Fibroblast of mammary gland (primary cell): ENCODE measurements around the gene NHLH1.

Experiments used
- DNase-seq: peaks from one replicate; pipeline ENCODE4 v3.0.0-alpha.2; 2010; ENCODE audit warnings: low read depth
- H3K4me3 ChIP-seq: 2 replicates; pipeline ENCODE4 v1.5.1; 2011; ENCODE audit warnings: low read depth, mild to moderate bottlenecking, low read length, moderate library complexity; ENCODE audit not compliant: control insufficient read depth
- TF ChIP-seq, protein P1 (sequence below): conservative IDR thresholded peaks from 2 replicates; pipeline ENCODE4 v1.5.1; 2011; ENCODE audit warnings: low read depth, low read length, inconsistent platforms; ENCODE audit not compliant: control insufficient read depth, insufficient read depth

NHLH1 gene

GRCh38 chr1:160414881-160415280 is 48.0 kb downstream of the NHLH1 start:
- no peak overlapping the region for H3K4me3 ChIP-seq
- TF ChIP-seq, protein P1, sequence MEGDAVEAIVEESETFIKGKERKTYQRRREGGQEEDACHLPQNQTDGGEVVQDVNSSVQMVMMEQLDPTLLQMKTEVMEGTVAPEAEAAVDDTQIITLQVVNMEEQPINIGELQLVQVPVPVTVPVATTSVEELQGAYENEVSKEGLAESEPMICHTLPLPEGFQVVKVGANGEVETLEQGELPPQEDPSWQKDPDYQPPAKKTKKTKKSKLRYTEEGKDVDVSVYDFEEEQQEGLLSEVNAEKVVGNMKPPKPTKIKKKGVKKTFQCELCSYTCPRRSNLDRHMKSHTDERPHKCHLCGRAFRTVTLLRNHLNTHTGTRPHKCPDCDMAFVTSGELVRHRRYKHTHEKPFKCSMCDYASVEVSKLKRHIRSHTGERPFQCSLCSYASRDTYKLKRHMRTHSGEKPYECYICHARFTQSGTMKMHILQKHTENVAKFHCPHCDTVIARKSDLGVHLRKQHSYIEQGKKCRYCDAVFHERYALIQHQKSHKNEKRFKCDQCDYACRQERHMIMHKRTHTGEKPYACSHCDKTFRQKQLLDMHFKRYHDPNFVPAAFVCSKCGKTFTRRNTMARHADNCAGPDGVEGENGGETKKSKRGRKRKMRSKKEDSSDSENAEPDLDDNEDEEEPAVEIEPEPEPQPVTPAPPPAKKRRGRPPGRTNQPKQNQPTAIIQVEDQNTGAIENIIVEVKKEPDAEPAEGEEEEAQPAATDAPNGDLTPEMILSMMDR: no peak
- DNase-seq: no peak

DNA sequence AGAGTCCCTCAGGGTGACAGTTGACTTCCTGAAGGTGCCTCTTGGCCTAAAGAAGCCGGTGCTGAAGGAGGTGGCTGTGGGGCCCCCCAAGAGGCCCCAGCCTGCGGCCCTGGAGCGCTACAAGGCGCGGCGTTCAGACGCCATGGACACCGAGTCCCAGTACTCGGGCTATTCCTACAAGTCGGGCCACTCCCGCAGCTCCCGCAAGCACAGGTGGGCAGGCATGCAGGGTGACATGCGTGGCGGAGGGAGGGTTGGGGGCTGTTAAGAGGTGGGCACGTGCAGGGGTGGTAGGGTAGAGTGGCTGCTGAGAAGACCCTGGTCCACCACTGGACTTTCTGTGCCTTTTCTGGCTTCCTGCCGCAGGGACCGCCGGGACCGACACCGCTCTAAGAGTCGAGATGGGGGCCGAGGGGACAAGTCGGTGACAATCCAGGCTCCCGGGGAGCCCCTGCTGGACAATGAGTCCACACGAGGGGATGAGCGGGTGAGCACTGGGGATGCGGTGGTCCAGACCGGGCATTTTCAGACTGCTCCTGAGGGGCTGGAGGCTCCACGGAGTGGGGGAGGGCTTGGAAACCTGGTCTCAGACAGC is 48.9 kb downstream of the NHLH1 start:
- H3K4me3 ChIP-seq: no peak overlapping the region
- TF ChIP-seq, protein P1: no peak
- DNase-seq: no peak

DNA sequence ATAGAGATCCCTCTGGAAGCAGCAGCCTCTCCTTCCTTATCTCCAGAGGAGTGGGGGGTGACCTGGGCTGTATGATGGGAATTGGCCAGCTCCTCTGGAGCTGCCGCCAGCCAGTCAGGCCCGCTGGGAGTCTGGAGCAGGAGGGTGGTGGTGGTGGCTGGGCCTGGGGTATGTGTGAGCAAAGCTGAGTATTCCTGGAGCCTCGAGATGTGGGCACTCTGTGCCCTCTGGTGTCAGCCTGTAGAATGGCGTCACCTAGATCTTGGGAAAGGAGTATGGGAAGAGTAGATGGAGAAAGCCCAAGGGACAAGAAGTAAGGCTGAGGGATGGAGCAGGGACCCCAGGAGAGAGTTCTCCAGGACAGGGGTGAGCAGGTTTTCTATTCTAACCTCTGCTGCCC is 49.5 kb downstream of the NHLH1 start:
- DNase-seq: peak; percentile 26
- TF ChIP-seq, protein P1: peak; percentile 34
- H3K4me3 ChIP-seq: no peak overlapping the region

DNA sequence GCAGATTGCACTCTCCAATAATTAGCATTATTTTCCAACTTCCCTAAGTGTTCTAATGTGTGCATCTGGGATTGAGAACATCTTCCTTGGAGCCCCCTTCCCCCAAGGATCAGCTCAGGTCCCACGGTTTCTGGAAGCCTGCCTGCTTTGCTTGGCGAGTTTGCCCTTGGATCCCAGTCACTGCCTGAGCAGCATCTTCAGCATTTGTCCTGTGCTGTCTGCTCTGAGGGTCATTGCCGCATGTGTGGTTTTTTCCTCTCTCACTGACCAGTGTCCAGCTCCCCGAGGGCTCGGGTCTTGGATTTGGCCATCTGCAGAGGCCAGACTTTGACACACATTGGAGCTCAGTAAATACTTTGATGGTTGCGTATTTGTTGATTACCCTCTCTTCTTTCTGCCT is 51.6 kb downstream of the NHLH1 start:
- H3K4me3 ChIP-seq: no peak overlapping the region
- DNase-seq: no peak
- TF ChIP-seq, protein P1: no peak

DNA sequence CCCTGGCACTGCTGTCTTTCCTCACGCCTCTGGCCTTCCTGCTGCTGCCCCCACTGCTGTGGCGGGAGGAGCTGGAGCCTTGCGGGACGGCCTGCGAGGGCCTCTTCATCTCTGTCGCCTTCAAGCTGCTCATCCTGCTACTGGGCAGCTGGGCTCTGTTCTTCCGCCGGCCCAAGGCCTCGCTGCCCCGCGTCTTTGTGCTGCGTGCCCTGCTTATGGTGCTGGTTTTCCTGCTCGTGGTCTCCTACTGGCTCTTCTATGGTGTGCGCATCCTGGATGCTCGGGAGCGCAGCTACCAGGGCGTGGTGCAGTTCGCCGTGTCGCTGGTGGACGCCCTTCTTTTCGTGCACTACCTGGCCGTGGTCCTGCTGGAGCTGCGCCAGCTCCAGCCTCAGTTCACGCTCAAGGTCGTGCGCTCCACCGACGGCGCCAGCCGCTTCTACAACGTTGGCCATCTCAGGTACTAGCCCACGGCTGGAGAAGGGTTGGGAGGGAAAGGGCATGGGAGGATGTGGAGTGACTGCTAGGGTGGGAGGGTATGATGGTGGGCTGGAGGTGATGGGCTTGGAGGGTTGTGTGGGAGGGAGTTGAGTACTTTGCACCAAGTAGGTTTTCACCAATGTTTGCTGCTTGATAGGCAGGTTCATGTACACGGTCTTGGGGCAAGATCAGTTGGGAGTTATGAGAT is 52.4 kb downstream of the NHLH1 start:
- no peak overlapping the region for H3K4me3 ChIP-seq

GRCh38 chr1:160419838-160420169 is 52.9 kb downstream of the NHLH1 start:
- H3K4me3 ChIP-seq: no peak overlapping the region
- TF ChIP-seq, protein P1: no peak
- no peak for DNase-seq

More for the DNA sequence above, 52.4 kb downstream of the NHLH1 start:
- TF ChIP-seq, protein P1: no peak
- DNase-seq: no peak
